ENCODE measurements around the gene SPOCK1. TPM values are rescaled to one million over a fixed set of nuclear protein-coding genes. Genes with fewer than 3 reads are reported as not detected.

SPOCK1 gene
- total and polyA plus RNA-seq, 2 of the 13 experiments (the other 11 are each of a cell fraction or from before 2014, with no cell fraction given): 0.18 to 0.29 TPM

- Histone ChIP-seq H3K27me3 (ENCODE audit: control insufficient read depth in 1 of 2, insufficient read depth in 2 of 2, low read length in 2 of 2) (peaks cover 0 to 5% of the 10 kb centered on the region in 2 experiments; a peak in 1 of 5 replicates), H3K9me3 (ENCODE audit: low read length) (no peaks in the 10 kb centered on the region), H4K20me1 (ENCODE audit: insufficient read depth, low read length) (no peaks in the 10 kb centered on the region), H3K9ac (ENCODE audit: insufficient read depth, low read depth, low read length) (no peak overlapping the region), H3K36me3 (replicated peaks in 1 of 2; ENCODE audit: control insufficient read depth in 1 of 2, insufficient read depth in 2 of 2, low read length in 2 of 2) (no peaks in the 10 kb centered on the region), H3K4me2 (ENCODE audit: low read depth, low read length) (no peak overlapping the region), H2AFZ (ENCODE audit: low read length) (no peak overlapping the region), H3K79me2 (ENCODE audit: insufficient read depth, low read length) (no peaks in the 10 kb centered on the region), H3K4me1 (ENCODE audit: insufficient read depth, low read length) (no peaks in the 10 kb centered on the region), H3K27ac (ENCODE audit: extremely low read length, insufficient read depth, low read length) (no peak overlapping the region), H3K4me3 (replicated peaks in 1 of 3; ENCODE audit: insufficient read depth in 1 of 3, low read depth in 2 of 3, low read length in 3 of 3) (no peak overlapping the region)
- DNase-seq (ENCODE audit: low spot score): no peak
- intact Hi-C loops (cut with micrococcal nuclease; ENCODE audit: unreplicated experiment) (no loop called here), in situ Hi-C loops (cut with HindIII; ENCODE audit: extremely low pct_ligation_motif_present, low pct_unique_long_range_greater_than_20kb) (no loop called here)
- ChIA-PET CTCF (ENCODE audit: low intra/inter-chr PET ratio, low total read pairs) (no interaction called here), POLR2A (no interaction called here)
- FAIRE-seq: no peak
- ATAC-seq: no peak
- BruUV-seq (replicated peaks): no TSS peak
- 0% methylated on average over 2 of the region's 2 CpGs for WGBS (ENCODE audit: low lambda C conversion rate)
- TF ChIP-seq SP5 (CRISPR knock-in tag; IDR thresholded peaks at IDR 0.05; ENCODE audit: borderline replicate concordance, low read depth): no peak
- TF ChIP-seq SPEN (CRISPR knock-in tag; IDR thresholded peaks at IDR 0.05; ENCODE audit: low read depth): no peak
- TF ChIP-seq SYNCRIP (IDR thresholded peaks at IDR 0.05; ENCODE audit: insufficient read depth, low read depth, low read length): no peak
- no peak for TF ChIP-seq ZNF672 (CRISPR knock-in tag; IDR thresholded peaks at IDR 0.05)
- TF ChIP-seq SP2 (CRISPR knock-in tag; IDR thresholded peaks at IDR 0.05): no peak
- TF ChIP-seq HINFP (CRISPR knock-in tag; IDR thresholded peaks at IDR 0.05; ENCODE audit: low read depth): no peak
- TF ChIP-seq TBL1XR1 (IDR thresholded peaks at IDR 0.05; ENCODE audit: borderline replicate concordance, low read length, partially characterized antibody): no peak
- TF ChIP-seq FOXP4 (CRISPR knock-in tag; IDR thresholded peaks at IDR 0.05): no peak
- TF ChIP-seq MYPOP (CRISPR knock-in tag; IDR thresholded peaks at IDR 0.05): no peak
- no peak for TF ChIP-seq ZNF839 (CRISPR knock-in tag; IDR thresholded peaks at IDR 0.05; ENCODE audit: borderline replicate concordance)
- TF ChIP-seq ZNF496 (CRISPR knock-in tag; IDR thresholded peaks at IDR 0.05; ENCODE audit: insufficient replicate concordance): no peak
- TF ChIP-seq RBM22 (optimal IDR thresholded peaks at IDR 0.05; ENCODE audit: low read length): no peak
- no peak for TF ChIP-seq ATF4 (CRISPR knock-in tag; IDR thresholded peaks at IDR 0.05)
Measured at GRCh38 chr5:137190031-137190430, 309.1 kb downstream of the SPOCK1 start.
